K562 (cell line): ENCODE data around the gene PRKCG. TPM values are rescaled to one million over a fixed set of nuclear protein-coding genes. Genes with fewer than 3 reads are reported as not detected.
A peak's percentile ranks its signal among the peaks of the same experiment; 100 is the strongest.

Source experiments
- ATAC-seq: fragments of 200-7000 bp; cut with Tn5 transposase; 3 replicates; pipeline ENCODE4 v1.9.1; 2020; ENCODE audit warnings: moderate library complexity
- BruUV-seq: library from RNA; stranded (reverse); fragments of 400-500 nt; replicated peaks from 2 replicates; lab custom pipeline; 2021; lab: Mats Ljungman, UMichigan
- CTCF ChIA-PET: fragments of 300-600 bp; formaldehyde crosslinking; extraction: SDS; loops from one replicate; lab custom pipeline; 2021; ENCODE audit warnings: low intra/inter-chr PET ratio; lab: Yijun Ruan, JAX
- POLR2A ChIA-PET: fragments of 300-600, 350-650 bp; sonication (Branson Sonifier 250); formaldehyde crosslinking; extraction: SDS; loops from one replicate; lab custom pipeline; 2021; ENCODE audit warnings: antibody characterized with exemption, inconsistent platforms; lab: Yijun Ruan, JAX
- DNase-seq, 4 experiments: peaks; one replicate each; pipeline versions ENCODE4 v3.0.0 to v3.0.0-alpha.2; 2011 to 2018; ENCODE audit warnings: low spot score in 3 of 4, mixed read lengths in 3 of 4; ENCODE audit errors: extremely low read depth in 1 of 4
- FAIRE-seq: peaks from 2 replicates; lab custom pipeline; 2011; peaks lifted over from hg19 to GRCh38; lab: Jason Lieb, UNC
- H2AFZ ChIP-seq: 2 replicates; pipeline ENCODE4 v1.6.0; 2011; ENCODE audit warnings: low read depth, low read length, control low read depth, inconsistent platforms
- H3K27ac ChIP-seq: fragments of 200-600 bp; 3 replicates; pipeline ENCODE4 v1.8.0; 2011; ENCODE audit warnings: low read depth, mild to moderate bottlenecking, control low read depth, inconsistent platforms, low read length, moderate library complexity, mixed read lengths; ENCODE audit errors: extremely low read depth
- H3K27me3 ChIP-seq, 2 experiments: fragments of 300-600 bp in 1 of 2; 2 replicates in 1 of 2; 3 replicates in 1 of 2; pipeline versions ENCODE4 v1.6.0 to v1.8.0; 2011; ENCODE audit warnings: inconsistent platforms in 2 of 2, low read length in 2 of 2, mild to moderate bottlenecking in 1 of 2, mixed read lengths in 1 of 2, moderate library complexity in 1 of 2; ENCODE audit not compliant: control insufficient read depth in 2 of 2, insufficient read depth in 2 of 2
- H3K36me3 ChIP-seq: fragments of 300-600 bp; 3 replicates; pipeline ENCODE4 v1.8.0; 2011; ENCODE audit warnings: mild to moderate bottlenecking, low read length, inconsistent platforms; ENCODE audit not compliant: control insufficient read depth, insufficient read depth
- H3K4me1 ChIP-seq, 2 experiments: fragments of 200-600 bp in 1 of 2; replicated peaks in 1 of 2; 2 replicates in 1 of 2; 3 replicates in 1 of 2; pipeline versions ENCODE4 v1.5.1 to v1.8.0; 2011; ENCODE audit warnings: inconsistent platforms in 2 of 2, low read length in 2 of 2, mild to moderate bottlenecking in 1 of 2, mixed read lengths in 1 of 2, moderate library complexity in 1 of 2; ENCODE audit not compliant: control insufficient read depth in 2 of 2, insufficient read depth in 2 of 2
- H3K4me2 ChIP-seq: 2 replicates; pipeline ENCODE4 v1.6.1; 2011; ENCODE audit warnings: low read length, control low read depth, inconsistent platforms, mixed read lengths; ENCODE audit not compliant: insufficient read depth
- H3K4me3 ChIP-seq: fragments of 200-600 bp; sonication (generic), shearing (Covaris generic); 2 replicates; pipeline ENCODE4 v1.5.1; 2016; ENCODE audit warnings: control low read depth, inconsistent platforms
- H3K79me2 ChIP-seq: fragments of 200-600 bp; 3 replicates; pipeline ENCODE4 v1.8.0; 2011; ENCODE audit warnings: low read length, inconsistent platforms; ENCODE audit not compliant: control insufficient read depth, insufficient read depth
- H3K9ac ChIP-seq, 2 experiments: 2 replicates each; pipeline versions ENCODE4 v1.6.0 to v1.6.1; 2011; ENCODE audit warnings: low read depth in 2 of 2, low read length in 2 of 2, control low read depth in 1 of 2, inconsistent platforms in 1 of 2, mild to moderate bottlenecking in 1 of 2, mixed read lengths in 1 of 2; ENCODE audit not compliant: insufficient read depth in 1 of 2
- H3K9me1 ChIP-seq: one replicate; pipeline ENCODE4 v1.6.0; 2011; ENCODE audit warnings: inconsistent platforms, mild to moderate bottlenecking, low read length, moderate library complexity; ENCODE audit not compliant: control insufficient read depth, insufficient read depth
- H3K9me3 ChIP-seq: replicated peaks from 2 replicates; pipeline ENCODE4 v1.5.1; 2011; ENCODE audit warnings: low read depth, low read length, inconsistent platforms; ENCODE audit not compliant: control insufficient read depth, insufficient read depth
- H4K20me1 ChIP-seq: replicated peaks from 2 replicates; pipeline ENCODE4 v1.6.1; 2011; ENCODE audit warnings: low read length, inconsistent platforms, mixed read lengths; ENCODE audit not compliant: control insufficient read depth, insufficient read depth
- WGBS: fragments of 100-300 bp; shearing (Covaris generic); methylation state at CpG from one replicate; pipeline ENCODE4 v1.1.6; 2016; ENCODE audit warnings: low coverage, mixed read lengths; ENCODE audit not compliant: insufficient coverage; ENCODE audit errors: missing lambda C conversion rate; 5-methylcytosine and 5-hydroxymethylcytosine counted together
- in situ Hi-C: fragments of 300-500 bp; cut with MboI; formaldehyde crosslinking; loops from 4 replicates; pipeline ENCODE4 v1.15.0; 2018; ENCODE audit warnings: inconsistent platforms, mixed read lengths
- intact Hi-C: fragments of 100-400 bp; cut with micrococcal nuclease; formaldehyde crosslinking; loops from 2 replicates; pipeline ENCODE4 v1.14.2; 2022
- polyA plus RNA-seq, 8 experiments: library from polyadenylated mRNA; depleted of rRNA in 4 of 8; stranded (reverse) in 5 of 8; unstranded in 3 of 8; fragments of >200 nt; fragmentation: Nextera tagmentation in 2 of 8; fragmentation: Illumina TruSeq in 1 of 8; extraction: Ambion mirVana in 2 of 8; extraction: Trizol in 1 of 8; gene quantifications; 2 replicates each; pipeline versions ENCODE4 v1.2.1 to v1.2.3, GENCODE V29; 2011 to 2014; ENCODE audit warnings: inconsistent platforms in 1 of 8, missing spikeins in 1 of 8
- total RNA-seq, 7 experiments: library from RNA; depleted of rRNA in 6 of 7; stranded (reverse); fragments of >200 nt in 6 of 7; fragmentation: Illumina TruSeq in 2 of 7; extraction: Trizol in 2 of 7; gene quantifications; 2 replicates each; pipeline versions ENCODE4 v1.2.1 to v1.2.3, GENCODE V29; 2011 to 2021; ENCODE audit warnings: low replicate concordance in 1 of 7
- TF ChIP-seq, protein P1 (sequence below): sonication (generic); formaldehyde crosslinking; IDR thresholded peaks from 2 replicates; pipeline ENCODE4 v1.8.1; 2023; ENCODE audit warnings: mild to moderate bottlenecking, missing genetic modification reagents
- TF ChIP-seq, protein P2 (sequence below): fragments of 250-450 bp; sonication (Bioruptor Pico); IDR thresholded peaks from 2 replicates; pipeline ENCODE4 v1.8.0; 2021; ENCODE audit warnings: moderate library complexity, mild to moderate bottlenecking, inconsistent platforms

PRKCG gene
- total and polyA plus RNA-seq, 9 of the 15 experiments (the other 6 are each of a cell fraction or from before 2014, with no cell fraction given), result not detected

- Histone ChIP-seq H3K9me3 (no peaks in the 10 kb centered on the region), H3K4me3 (peak overlapping the region; percentile 38), H3K27me3 (peaks cover 3 to 6% of the 10 kb centered on the region in 2 experiments; a peak in 3 of 5 replicates), H3K27ac (no peak overlapping the region), H4K20me1 (0 out of 2 replicates have a peak, but pooled peaks cover 5% of the 10 kb centered on the region), H3K4me2 (peak overlapping the region; percentile 83), H3K9me1 (no peaks in the 10 kb centered on the region), H3K36me3 (peaks cover 22% of the 10 kb centered on the region; the same call in 2 of the 3 replicates), H2AFZ (peak overlapping the region; percentile 94), H3K4me1 (peaks cover 0 to 43% of the 10 kb centered on the region in 2 experiments; a peak in 3 of 5 replicates), H3K79me2 (peaks cover under 1% of the 10 kb centered on the region; the same call in 1 of the 3 replicates), H3K9ac (peak overlapping the region; percentile 48 to 85; a peak in 3 of 4 replicates)
- no peak for ATAC-seq
- BruUV-seq, result no TSS peak
- DNase-seq, result no peak
- ChIA-PET CTCF (no interaction called here), POLR2A (interaction anchor here (0.8 to 4.3 kb wide), 2 partner anchors 8 to 11 kb away, joined by 3 to 27 read pairs; partner anchors contain the start of gene MYADM)
- in situ Hi-C loops (no loop called here), intact Hi-C loops (no loop called here)
- WGBS, result 61% methylated on average over 11 of the region's 12 CpGs
- TF ChIP-seq, protein P1, sequence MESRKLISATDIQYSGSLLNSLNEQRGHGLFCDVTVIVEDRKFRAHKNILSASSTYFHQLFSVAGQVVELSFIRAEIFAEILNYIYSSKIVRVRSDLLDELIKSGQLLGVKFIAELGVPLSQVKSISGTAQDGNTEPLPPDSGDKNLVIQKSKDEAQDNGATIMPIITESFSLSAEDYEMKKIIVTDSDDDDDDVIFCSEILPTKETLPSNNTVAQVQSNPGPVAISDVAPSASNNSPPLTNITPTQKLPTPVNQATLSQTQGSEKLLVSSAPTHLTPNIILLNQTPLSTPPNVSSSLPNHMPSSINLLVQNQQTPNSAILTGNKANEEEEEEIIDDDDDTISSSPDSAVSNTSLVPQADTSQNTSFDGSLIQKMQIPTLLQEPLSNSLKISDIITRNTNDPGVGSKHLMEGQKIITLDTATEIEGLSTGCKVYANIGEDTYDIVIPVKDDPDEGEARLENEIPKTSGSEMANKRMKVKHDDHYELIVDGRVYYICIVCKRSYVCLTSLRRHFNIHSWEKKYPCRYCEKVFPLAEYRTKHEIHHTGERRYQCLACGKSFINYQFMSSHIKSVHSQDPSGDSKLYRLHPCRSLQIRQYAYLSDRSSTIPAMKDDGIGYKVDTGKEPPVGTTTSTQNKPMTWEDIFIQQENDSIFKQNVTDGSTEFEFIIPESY (CRISPR knock-in tag), result peak; percentile 44; the same call in 1 of the 2 replicates
- TF ChIP-seq, protein P2, sequence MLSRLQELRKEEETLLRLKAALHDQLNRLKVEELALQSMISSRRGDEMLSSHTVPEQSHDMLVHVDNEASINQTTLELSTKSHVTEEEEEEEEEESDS (CRISPR knock-in tag), result no peak
- no peak for FAIRE-seq
Observed at GRCh38 chr19:53878776-53879139, 3.2 kb upstream of the PRKCG start.
